NCI-H748 (cell line): ENCODE data around the gene IL1RN.
A peak's percentile ranks its signal among the peaks of the same experiment; 100 is the strongest.
"Not testable (repeated sequence)": the region's sequence is repeated elsewhere in the genome, so short reads cannot be mapped to it uniquely, and the experiment has no call there.

Source experiments
- DNase-seq: peaks from one replicate; lab custom pipeline; 2025; ENCODE audit not compliant: unreplicated experiment; lab: John Stamatoyannopoulos, UW

Gene IL1RN

GRCh38 chr2:113126845-113127645 is at the start of gene IL1RN:
Gene IL1RN, plus strand, starts transcription at chr2:113127598. Its CDS starts 27 bp downstream, at chr2:113127625.
- no peak for DNase-seq

DNA sequence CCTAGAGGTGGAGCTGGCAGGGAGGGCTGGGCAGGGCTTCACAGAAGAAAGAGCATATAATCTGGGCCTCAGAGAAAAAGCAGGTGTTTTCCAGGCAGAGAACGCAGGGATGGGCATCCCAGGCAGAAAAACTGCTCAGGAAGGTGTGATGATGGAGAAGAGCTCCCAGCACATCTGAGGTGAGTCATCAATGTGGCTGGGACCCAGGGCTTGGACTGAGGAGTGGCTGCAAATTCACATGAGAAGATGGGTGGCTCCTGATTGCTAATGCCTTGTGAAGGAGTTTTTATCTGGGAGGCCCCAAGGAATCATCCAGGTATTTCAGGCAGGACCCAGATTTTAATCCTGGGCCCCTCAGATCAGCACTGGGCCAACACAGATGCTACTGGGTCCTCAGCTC is 49.5 kb upstream of the IL1RN start:
- no peak for DNase-seq

DNA sequence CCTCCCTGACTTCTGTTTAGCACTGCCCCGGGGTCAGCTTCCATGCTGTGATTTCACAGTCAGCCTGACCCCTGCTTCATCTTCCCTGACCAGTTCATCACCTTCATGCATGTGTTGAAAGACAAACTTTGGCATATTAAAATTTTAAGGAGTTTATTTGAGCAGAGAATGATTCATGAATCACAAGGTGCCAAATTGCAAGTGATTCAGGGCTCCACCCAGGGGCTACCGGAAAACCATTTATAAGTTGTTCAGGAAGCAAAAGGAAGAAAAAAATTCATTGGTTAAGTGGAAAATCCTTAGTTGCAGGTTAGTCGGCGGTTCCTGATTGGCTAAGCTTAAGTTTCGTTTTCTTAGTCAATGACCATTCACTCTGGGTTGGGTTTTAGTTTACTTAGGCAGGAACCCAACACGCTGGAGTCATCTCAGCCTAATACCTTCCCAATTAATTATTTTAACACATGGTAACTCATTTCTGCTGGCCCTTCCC is 49.0 kb upstream of the IL1RN start:
- DNase-seq = no peak

DNA sequence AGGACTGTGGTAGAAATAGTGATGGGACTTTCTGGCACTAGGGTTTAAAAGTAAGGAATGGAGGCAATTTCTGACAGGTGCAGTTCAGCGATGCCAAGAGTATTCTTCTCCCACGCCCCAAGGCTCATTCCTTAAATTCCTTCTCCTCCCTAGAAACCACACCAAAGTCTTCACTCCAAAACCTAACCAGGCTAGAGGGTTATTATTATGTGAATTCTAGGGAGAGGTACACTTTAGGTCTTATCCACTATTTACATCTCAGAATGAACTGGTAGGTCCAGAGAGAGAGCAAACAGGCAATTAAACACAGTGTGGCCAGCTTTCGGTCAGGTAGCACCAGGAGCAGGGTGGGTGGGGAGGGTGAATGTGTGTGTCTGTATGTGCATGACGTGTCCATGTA is 48.3 kb upstream of the IL1RN start:
- no peak for DNase-seq

DNA sequence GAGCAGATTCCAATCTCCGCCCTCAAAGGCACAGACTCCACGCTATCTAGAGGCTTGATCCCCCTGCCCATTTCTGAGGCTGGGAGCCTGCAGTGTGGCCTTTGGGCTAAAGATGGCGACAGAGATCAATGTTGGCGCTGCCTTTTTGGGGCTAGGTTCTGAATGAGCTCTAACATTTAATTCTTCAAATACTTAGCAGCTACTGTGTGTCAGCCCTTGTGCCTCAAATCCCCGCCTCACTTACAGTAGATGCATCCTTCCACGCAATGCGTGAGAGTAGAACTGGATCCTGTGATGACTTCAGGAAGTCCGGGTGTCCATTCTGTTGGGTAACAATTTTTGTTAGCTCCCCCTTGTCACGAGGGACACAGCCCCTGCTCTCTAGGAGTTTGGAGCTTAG is 47.3 kb upstream of the IL1RN start:
- peak; percentile 31 for DNase-seq

DNA sequence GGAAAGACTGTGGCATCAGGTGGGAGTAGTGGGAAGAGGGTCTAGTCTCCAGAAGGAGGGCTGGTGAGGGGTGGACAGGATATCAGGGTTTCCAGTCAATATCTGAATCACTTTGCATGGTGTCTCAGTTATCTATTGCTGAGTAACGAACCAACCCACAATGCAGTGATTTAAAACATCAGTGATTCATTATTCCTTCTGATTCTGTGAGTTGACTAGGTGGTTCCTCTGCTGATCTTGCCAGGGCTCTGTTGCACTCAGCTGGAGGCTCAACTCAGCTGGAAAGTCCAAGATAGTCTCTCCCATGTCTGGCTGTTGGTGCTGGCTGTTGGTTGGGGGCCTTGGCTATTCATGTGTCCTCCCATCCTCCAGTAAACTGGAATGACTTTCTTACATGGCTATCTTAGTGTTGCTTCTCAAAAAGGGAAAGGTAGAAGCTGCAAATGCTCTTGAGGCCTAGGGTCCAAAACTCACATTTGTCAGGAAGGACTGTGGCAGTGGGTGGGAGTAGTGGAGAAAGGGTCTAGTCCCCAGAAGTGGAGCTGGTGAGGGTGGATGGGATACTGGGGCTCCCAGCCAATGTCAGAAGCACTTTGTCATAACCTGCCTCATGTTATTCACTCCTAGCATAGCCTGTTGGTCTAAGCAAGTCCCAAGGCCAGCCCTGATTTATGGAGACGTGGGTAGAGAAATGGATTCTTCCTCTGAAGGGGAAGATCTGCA is 45.7 kb upstream of the IL1RN start:
- DNase-seq = no peak

DNA sequence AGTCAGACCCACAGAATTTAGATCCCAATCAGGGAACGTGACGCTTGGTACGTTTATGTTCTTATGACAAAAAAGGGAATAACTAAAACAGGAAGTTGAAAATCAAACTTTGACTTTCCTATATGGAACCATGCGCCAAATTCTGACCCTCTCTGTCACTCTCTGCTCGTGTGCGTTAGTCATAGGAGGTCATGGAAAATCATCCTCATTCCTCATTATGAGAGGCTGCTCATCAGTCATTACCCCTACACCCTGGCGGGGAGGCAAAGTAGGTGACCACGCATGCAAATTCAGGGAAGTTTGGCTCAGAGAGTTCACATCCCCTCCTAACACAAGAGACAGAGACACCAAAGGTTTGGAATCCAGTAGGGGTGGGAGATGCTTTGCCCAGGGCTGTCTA is 44.1 kb upstream of the IL1RN start:
- DNase-seq = no peak

GRCh38 chr2:113084249-113085000 is 43.0 kb upstream of the IL1RN start:
- no peak for DNase-seq

DNA sequence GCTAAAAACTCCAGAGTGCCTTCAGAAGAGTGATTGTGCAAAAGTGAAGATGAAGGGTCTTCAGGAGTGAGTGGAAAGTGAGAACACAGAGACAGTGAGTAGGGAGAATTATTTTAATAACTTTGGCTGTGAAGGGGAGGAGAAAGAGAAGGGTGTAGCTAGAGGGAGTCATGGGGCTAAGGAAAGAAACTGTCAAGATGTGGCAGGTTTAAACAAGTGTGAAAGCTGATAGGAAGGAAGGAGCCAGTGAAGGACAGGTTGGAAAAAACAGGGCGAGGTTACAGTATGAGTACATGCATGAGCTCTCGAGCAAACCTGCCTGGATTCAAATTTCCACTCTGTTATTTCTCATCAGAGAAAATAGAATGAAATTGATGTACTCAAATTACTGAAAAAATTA is 41.9 kb upstream of the IL1RN start:
- no peak for DNase-seq

- DNase-seq = no peak
Observed at GRCh38 chr2:113088213-113088992, 39.0 kb upstream of the IL1RN start.

DNA sequence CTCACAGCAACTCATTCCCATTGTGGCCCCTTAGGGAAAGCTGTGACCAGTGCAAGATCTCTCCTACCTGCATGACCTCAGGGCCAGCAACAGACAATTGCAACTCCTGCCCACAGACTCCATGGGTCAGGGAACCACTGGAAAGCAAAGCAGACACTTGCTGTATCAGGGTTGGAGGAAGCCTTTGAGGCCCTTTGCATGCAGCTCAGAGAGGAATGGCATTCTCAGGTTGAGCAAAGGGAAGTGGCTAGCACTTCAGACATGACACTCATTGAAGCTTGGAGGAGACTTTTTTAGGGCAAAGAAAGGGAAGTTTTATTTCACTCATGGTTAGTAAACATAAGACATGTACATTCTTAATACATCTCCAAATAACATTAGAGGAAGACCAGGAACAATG is 37.5 kb upstream of the IL1RN start:
- no peak for DNase-seq

GRCh38 chr2:113091231-113091896 is 36.0 kb upstream of the IL1RN start:
- no peak for DNase-seq

DNA sequence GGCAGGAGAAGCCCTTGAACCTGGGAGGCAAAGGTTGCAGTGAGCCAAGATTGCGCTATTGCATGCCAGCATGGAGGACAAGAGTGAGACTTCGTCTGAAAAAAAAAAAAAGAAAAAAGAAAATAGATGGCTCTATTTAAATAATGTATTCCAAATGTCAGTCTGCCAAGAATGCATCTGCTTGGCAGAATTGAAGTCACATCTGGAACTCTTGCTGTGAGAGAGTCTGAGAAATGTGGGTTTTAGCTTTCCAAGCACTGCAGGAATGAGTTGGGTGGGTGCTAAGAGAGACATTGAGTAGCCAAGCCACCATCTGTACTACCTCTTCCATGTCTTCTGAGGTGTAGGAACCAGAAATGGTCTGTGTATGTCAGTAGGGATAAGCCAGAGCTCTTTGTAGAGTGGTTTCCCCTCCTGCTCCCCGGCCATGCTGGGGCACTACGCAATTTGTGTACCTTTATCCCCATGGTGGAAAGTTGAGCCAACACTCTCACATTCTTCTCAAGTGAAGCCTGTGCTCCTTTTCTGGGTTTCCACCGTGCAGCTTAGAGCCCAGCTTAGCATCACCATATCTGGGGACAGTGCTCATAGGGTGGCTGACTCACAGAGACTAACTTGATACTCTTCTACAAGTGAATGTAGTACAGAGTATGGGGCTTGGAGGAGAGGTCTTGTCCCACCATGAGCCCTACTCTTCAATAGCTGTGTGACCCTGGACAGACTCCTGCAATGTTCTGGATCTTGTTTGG is 34.4 kb upstream of the IL1RN start:
- DNase-seq = no peak

DNA sequence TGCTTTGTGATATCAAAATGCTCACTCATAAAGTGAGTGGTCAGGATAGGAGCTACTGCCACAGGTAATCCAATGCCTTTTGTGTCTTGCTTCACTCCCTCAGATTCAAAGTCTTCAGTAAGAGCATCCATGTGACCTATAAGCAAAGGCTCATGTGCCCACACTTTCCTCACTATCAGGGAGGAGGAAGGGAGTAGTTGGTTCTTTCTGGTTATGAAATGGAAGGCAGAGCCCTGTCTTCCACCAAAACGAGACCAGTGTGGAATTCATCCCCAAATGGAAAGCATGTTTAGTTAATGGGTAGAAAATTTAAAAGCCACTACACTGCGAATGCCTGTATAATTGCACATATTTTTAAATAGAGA is 33.8 kb upstream of the IL1RN start:
- DNase-seq = no peak

DNA sequence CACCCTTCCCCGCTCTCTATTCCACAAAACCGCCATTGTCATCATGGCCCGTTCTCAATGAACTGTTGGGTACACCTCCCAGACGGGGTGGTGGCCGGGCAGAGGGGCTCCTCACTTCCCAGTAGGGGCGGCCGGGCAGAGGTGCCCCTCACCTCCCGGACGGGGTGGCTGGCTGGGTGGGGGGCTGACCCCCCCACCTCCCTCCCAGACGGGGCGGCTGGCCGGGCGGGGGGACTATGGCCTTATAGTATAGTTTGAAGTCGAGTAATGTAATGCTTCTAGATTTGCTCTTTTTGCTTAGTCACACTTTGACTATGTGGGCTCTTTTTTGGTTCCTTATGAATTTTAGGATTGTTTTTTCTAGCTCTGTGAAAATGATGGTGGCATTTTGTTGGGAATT is 31.1 kb upstream of the IL1RN start:
- DNase-seq = not testable (repeated sequence)

DNA sequence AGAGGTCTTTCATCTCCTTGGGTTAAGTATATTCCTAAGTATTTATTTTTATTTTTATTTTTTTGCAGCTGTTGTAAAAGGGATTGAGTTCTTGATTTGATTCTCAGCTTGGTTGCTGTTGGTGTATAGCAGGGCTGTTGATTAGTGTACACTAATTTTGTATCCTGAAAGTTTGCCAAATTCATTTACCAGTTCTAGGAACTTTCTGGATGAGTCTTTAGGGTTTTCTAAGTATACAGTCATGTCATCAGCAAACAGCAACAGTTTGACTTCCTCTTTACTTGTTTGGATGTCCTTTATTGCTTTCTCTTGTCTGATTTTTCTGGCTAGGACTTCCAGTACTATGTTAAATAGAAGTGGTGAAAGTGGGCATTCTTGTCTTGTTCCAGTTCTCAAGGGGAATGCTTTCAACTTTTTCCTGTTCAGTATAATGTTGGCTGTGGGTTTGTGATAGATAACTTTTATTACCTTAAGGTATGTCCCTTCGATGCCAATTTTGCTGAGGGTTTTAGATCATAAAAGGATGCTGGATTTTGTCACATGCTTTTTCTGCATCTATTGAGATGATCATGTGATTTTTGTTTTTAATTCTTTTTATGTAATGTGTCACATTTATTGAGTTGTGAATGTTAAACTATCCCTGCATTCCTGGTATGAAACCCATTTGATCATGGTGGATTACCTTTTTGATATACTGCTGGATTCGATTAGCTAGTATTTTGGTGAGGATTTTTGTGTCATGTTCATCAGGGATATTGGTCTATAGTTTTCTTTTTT is 30.4 kb upstream of the IL1RN start:
- not testable (repeated sequence) for DNase-seq

DNA sequence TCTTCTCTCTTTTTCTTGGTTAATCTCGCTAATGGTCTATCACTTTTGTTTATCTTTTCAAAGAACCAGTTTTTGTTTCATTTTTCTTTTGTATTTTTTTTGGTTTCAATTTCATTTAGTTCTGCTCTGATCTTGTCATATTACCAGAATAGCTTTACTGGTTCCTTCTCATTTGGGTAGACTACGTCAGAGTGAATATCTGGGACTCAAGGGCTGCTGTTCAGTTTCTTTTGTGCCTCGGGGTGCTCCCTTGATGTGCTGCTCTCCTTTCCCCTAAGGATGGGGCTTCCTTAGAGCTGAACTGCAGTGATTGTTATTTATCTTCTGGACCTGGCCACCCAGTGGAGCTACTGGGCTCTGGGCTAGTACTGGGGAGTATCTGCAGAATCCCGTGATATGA is 29.4 kb upstream of the IL1RN start:
- no peak for DNase-seq

- DNase-seq = no peak
Observed at GRCh38 chr2:113098532-113098931, 28.9 kb upstream of the IL1RN start.

DNA sequence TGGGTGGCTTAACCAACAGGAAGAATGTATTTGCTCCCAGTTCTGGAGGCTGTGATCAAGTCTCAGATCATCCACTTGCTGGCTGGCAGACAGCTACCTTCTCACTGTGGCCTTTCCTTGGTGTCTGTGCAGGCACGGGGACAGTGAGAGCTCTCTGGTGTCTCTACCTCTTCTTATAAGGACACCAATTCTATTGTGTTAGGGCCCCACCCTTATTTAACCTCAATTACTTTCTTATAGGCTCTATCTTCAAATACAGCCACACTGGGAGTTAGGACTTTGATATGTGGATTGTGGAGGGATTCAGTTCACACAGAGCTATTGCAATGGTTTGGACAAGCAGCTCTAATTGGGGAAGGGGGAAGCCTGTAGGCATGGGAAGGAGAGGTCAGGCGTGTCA is 25.3 kb upstream of the IL1RN start:
- no peak for DNase-seq
